Right atrium auricular region (tissue), 2 donors: ENCODE measurements around the gene LINC00632. TPM values are rescaled to one million over a fixed set of nuclear protein-coding genes. Genes with fewer than 3 reads are reported as not detected.

Source experiments
- DNase-seq: peaks from one replicate; pipeline ENCODE4 v3.0.0-alpha.2; 2019; ENCODE audit warnings: low spot score
- H3K27ac ChIP-seq, 2 donors: fragments of 200-600 bp; sonication (generic); 1 replicate in 1 of 2; 2 replicates in 1 of 2; pipeline ENCODE4 v1.5.1; 2016 to 2019
- H3K27me3 ChIP-seq, 2 donors: fragments of 200-600 bp; sonication (generic); one replicate each; pipeline versions ENCODE4 v1.5.1 to v1.6.0; 2017 to 2019
- H3K36me3 ChIP-seq: fragments of 200-600 bp; sonication (generic); one replicate; pipeline ENCODE4 v1.5.1; 2016
- H3K4me1 ChIP-seq, 2 donors: fragments of 200-600 bp; sonication (generic); one replicate each; pipeline versions ENCODE4 v1.5.1 to v1.6.0; 2017 to 2019
- H3K4me3 ChIP-seq, 2 donors: fragments of 200-600 bp; sonication (generic); 1 replicate in 1 of 2; 2 replicates in 1 of 2; pipeline ENCODE4 v1.5.1; 2017 to 2019; ENCODE audit warnings: mild to moderate bottlenecking in 1 of 2, moderate library complexity in 1 of 2
- H3K9me3 ChIP-seq, 2 donors: fragments of 200-600 bp; sonication (generic); one replicate each; pipeline ENCODE4 v1.5.1; 2019
- CTCF ChIP-seq, 2 donors: fragments of 200-600 bp; sonication (generic); IDR thresholded peaks; one replicate each; pipeline ENCODE4 v1.5.1; 2019; ENCODE audit warnings: antibody characterized with exemption in 2 of 2
- total RNA-seq, 2 donors: library from RNA; depleted of rRNA; stranded (reverse); fragments of >200 nt; gene quantifications; one replicate each; pipeline ENCODE4 v1.1.0, GENCODE V29; 2016

LINC00632 gene
- total RNA-seq, 2 donors from 2014 or later: 34.1 to 91.0 TPM

GRCh38 chrX:140836874-140837273 is 127.3 kb downstream of the LINC00632 start:
- no peak for TF ChIP-seq CTCF (IDR thresholded peaks at IDR 0.05)
- DNase-seq: no peak
- Histone ChIP-seq H3K27me3 (no peaks in the 10 kb centered on the region), H3K9me3 (no peaks in the 10 kb centered on the region), H3K36me3 (no peaks in the 10 kb centered on the region), H3K4me1 (no peaks in the 10 kb centered on the region), H3K4me3 (no peak overlapping the region), H3K27ac (no peak overlapping the region)

Other genes with a start within 250 kb of the LINC00632 start
- gene SOX3, start 204.7 kb upstream of the LINC00632 start, total RNA-seq: not detected